Mesothelial cell of epicardium (in vitro differentiated cells): ENCODE data around the gene NPR2. TPM values are rescaled to one million over a fixed set of nuclear protein-coding genes. Genes with fewer than 3 reads are reported as not detected.

ENCODE experiments used
- DNase-seq, 2 experiments: peaks; one replicate each; pipeline ENCODE4 v3.0.0; 2021; ENCODE audit warnings: low spot score in 2 of 2; ENCODE audit not compliant: unreplicated experiment in 2 of 2
- H3K27ac Mint-ChIP-seq: 2 replicates; pipeline ENCODE4 v1.8.0; 2021; ENCODE audit warnings: mixed read lengths
- H3K27me3 Mint-ChIP-seq: 2 replicates; pipeline ENCODE4 v1.8.0; 2021; ENCODE audit warnings: low read depth, mixed read lengths
- H3K36me3 Mint-ChIP-seq: 2 replicates; pipeline ENCODE4 v1.8.0; 2021; ENCODE audit warnings: mixed read lengths
- H3K4me1 Mint-ChIP-seq: 2 replicates; pipeline ENCODE4 v1.8.0; 2021; ENCODE audit warnings: mixed read lengths
- H3K4me3 Mint-ChIP-seq: 2 replicates; pipeline ENCODE4 v1.8.0; 2021; ENCODE audit warnings: mild to moderate bottlenecking, moderate library complexity, mixed read lengths
- H3K9me3 Mint-ChIP-seq: 2 replicates; pipeline ENCODE4 v1.8.0; 2021; ENCODE audit warnings: mixed read lengths
- total RNA-seq: library from RNA; stranded (reverse); gene quantifications from 3 replicates; pipeline ENCODE4 v1.2.1, GENCODE V29; 2021
- TF ChIP-seq, protein P1 (sequence below): fragments of 200-600 bp; sonication (generic); IDR thresholded peaks from one replicate; pipeline ENCODE4 v1.5.0; 2021; ENCODE audit warnings: antibody characterized with exemption; ENCODE audit not compliant: unreplicated experiment

The NPR2 gene
- total RNA-seq, 1 donor from 2014 or later, result 30.6 TPM

GRCh38 chr9:35766997-35767396, 24.4 kb upstream of the NPR2 start:
- no peaks in the 10 kb centered on the region for H3K9me3 Mint-ChIP-seq
- no peaks in the 10 kb centered on the region for H3K27me3 Mint-ChIP-seq
- no peaks in the 10 kb centered on the region for H3K4me1 Mint-ChIP-seq
- no peak for DNase-seq
- TF ChIP-seq, protein P1, sequence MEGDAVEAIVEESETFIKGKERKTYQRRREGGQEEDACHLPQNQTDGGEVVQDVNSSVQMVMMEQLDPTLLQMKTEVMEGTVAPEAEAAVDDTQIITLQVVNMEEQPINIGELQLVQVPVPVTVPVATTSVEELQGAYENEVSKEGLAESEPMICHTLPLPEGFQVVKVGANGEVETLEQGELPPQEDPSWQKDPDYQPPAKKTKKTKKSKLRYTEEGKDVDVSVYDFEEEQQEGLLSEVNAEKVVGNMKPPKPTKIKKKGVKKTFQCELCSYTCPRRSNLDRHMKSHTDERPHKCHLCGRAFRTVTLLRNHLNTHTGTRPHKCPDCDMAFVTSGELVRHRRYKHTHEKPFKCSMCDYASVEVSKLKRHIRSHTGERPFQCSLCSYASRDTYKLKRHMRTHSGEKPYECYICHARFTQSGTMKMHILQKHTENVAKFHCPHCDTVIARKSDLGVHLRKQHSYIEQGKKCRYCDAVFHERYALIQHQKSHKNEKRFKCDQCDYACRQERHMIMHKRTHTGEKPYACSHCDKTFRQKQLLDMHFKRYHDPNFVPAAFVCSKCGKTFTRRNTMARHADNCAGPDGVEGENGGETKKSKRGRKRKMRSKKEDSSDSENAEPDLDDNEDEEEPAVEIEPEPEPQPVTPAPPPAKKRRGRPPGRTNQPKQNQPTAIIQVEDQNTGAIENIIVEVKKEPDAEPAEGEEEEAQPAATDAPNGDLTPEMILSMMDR, result no peak
- no peak overlapping the region for H3K4me3 Mint-ChIP-seq
- no peaks in the 10 kb centered on the region for H3K36me3 Mint-ChIP-seq
- H3K27ac Mint-ChIP-seq, result no peak overlapping the region

GRCh38 chr9:35767458-35767857, 23.9 kb upstream of the NPR2 start:
- TF ChIP-seq, protein P1, result no peak
- no peaks in the 10 kb centered on the region for H3K4me1 Mint-ChIP-seq
- DNase-seq, result no peak
- H3K4me3 Mint-ChIP-seq, result no peak overlapping the region
- no peaks in the 10 kb centered on the region for H3K9me3 Mint-ChIP-seq
- H3K36me3 Mint-ChIP-seq, result no peaks in the 10 kb centered on the region
- H3K27ac Mint-ChIP-seq, result no peak overlapping the region
- no peaks in the 10 kb centered on the region for H3K27me3 Mint-ChIP-seq

GRCh38 chr9:35769763-35770162, 21.6 kb upstream of the NPR2 start:
- Mint-ChIP-seq H3K4me1 (no peaks in the 10 kb centered on the region), H3K36me3 (no peaks in the 10 kb centered on the region), H3K27me3 (no peaks in the 10 kb centered on the region), H3K4me3 (no peak overlapping the region), H3K9me3 (no peaks in the 10 kb centered on the region), H3K27ac (no peak overlapping the region)
- no peak for DNase-seq
- TF ChIP-seq, protein P1, result no peak

DNA sequence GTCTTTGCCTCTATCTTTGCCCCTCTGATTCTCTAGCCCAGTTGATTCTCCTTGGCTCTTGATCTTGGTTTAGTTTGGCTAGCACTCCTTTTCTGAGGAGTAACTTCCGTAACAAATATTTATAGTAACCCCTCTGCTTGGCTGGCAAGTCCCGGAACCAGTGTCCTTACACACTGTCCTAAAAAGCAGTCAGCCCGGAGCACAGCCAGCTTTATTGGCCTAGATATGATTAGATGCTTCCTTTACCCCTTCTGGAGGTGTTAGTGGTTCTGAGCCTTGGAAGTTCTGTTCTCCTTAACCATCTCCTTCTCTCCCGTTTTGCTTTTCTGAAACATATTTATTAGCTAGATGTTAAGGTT, 20.3 kb upstream of the NPR2 start:
- no peak for DNase-seq
- H3K27me3 Mint-ChIP-seq, result no peaks in the 10 kb centered on the region
- peaks cover 6% of the 10 kb centered on the region for H3K4me1 Mint-ChIP-seq
- H3K4me3 Mint-ChIP-seq, result no peak overlapping the region
- no peaks in the 10 kb centered on the region for H3K9me3 Mint-ChIP-seq
- TF ChIP-seq, protein P1, result no peak
- H3K27ac Mint-ChIP-seq, result no peak overlapping the region
- no peaks in the 10 kb centered on the region for H3K36me3 Mint-ChIP-seq

- H3K27me3 Mint-ChIP-seq, result no peaks in the 10 kb centered on the region
- H3K9me3 Mint-ChIP-seq, result no peaks in the 10 kb centered on the region
- peaks cover 8% of the 10 kb centered on the region for H3K4me1 Mint-ChIP-seq
- no peak overlapping the region for H3K4me3 Mint-ChIP-seq
- H3K27ac Mint-ChIP-seq, result no peak overlapping the region
- TF ChIP-seq, protein P1, result no peak
- H3K36me3 Mint-ChIP-seq, result no peaks in the 10 kb centered on the region
- DNase-seq, result no peak
Observed at GRCh38 chr9:35771534-35771933, 19.9 kb upstream of the NPR2 start.

DNA sequence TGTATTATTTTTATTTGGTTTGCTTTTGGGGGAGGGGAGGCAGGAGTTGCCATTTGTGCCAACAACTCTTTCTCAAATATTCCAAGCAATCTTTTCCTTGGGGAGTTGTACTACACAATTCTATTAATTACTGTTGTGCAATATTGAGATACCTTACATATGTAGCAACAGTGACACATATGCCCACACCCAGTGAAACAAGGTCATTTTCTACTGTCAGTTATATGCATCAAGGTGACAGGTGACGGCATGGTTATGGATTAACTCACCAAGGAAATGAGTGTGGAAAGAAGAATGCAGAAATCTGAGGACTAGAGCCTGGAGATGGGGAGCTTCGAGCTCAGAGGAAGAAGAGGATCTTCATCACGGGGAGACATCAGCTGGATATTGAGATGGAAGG, 19.4 kb upstream of the NPR2 start:
- H3K27ac Mint-ChIP-seq, result no peak overlapping the region
- TF ChIP-seq, protein P1, result no peak
- no peaks in the 10 kb centered on the region for H3K9me3 Mint-ChIP-seq
- H3K36me3 Mint-ChIP-seq, result no peaks in the 10 kb centered on the region
- peaks cover 8% of the 10 kb centered on the region for H3K4me1 Mint-ChIP-seq
- H3K27me3 Mint-ChIP-seq, result no peaks in the 10 kb centered on the region
- no peak overlapping the region for H3K4me3 Mint-ChIP-seq
- DNase-seq, result no peak
